ENCODE results near the gene PREX1.

DNA sequence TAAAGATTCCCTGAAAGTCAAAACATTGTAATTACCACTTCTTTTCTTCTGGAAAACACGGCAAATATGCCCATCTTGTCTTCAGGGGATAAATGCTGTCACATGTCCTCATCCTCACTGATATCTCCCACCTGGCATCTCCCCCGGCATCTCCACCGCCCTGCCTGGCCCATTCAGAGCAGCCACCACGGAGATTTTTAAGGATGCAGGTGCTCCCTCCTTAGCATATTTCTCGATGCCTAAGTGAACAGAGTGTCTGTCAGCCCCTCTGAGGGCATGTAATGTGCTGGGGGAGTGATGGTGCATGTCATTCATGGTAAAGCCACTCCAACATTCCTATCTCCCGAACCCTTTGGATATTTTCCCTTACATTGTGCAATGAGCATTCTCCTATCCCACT lies 215.5 kb downstream of the PREX1 start:
- TF ChIP-seq, protein P1, sequence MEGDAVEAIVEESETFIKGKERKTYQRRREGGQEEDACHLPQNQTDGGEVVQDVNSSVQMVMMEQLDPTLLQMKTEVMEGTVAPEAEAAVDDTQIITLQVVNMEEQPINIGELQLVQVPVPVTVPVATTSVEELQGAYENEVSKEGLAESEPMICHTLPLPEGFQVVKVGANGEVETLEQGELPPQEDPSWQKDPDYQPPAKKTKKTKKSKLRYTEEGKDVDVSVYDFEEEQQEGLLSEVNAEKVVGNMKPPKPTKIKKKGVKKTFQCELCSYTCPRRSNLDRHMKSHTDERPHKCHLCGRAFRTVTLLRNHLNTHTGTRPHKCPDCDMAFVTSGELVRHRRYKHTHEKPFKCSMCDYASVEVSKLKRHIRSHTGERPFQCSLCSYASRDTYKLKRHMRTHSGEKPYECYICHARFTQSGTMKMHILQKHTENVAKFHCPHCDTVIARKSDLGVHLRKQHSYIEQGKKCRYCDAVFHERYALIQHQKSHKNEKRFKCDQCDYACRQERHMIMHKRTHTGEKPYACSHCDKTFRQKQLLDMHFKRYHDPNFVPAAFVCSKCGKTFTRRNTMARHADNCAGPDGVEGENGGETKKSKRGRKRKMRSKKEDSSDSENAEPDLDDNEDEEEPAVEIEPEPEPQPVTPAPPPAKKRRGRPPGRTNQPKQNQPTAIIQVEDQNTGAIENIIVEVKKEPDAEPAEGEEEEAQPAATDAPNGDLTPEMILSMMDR (IDR thresholded peaks at IDR 0.05 in 4 of 5, conservative IDR thresholded peaks at IDR 0.05 in 1 of 5) = no peak
- no peak for TF ChIP-seq POLR2A (IDR thresholded peaks at IDR 0.05)

All from gastrocnemius medialis (tissue), 4 donors.